Fibroblast of lung (primary cell): ENCODE measurements around the gene ASTN2. TPM values are rescaled to one million over a fixed set of nuclear protein-coding genes. Genes with fewer than 3 reads are reported as not detected.
A peak's percentile ranks its signal among the peaks of the same experiment; 100 is the strongest.

ENCODE experiments used
- DNase-seq, 2 donors: peaks; one replicate each; pipeline versions ENCODE4 v3.0.0 to v3.0.0-alpha.2; 2010; ENCODE audit warnings: low read depth in 2 of 2
- H2AFZ ChIP-seq: 2 replicates; pipeline ENCODE4 v1.5.1; 2012; ENCODE audit warnings: low read length, control low read depth, inconsistent platforms
- H3K27ac ChIP-seq: 2 replicates; pipeline ENCODE4 v1.5.1; 2011; ENCODE audit warnings: low read length, control low read depth; ENCODE audit not compliant: insufficient read depth
- H3K27me3 ChIP-seq: 2 replicates; pipeline ENCODE4 v1.5.1; 2011; ENCODE audit warnings: mild to moderate bottlenecking, low read length; ENCODE audit not compliant: control insufficient read depth, insufficient read depth
- H3K36me3 ChIP-seq: 2 replicates; pipeline ENCODE4 v1.5.1; 2011; ENCODE audit warnings: low read length; ENCODE audit not compliant: control insufficient read depth, insufficient read depth
- H3K4me1 ChIP-seq: 2 replicates; pipeline ENCODE4 v1.5.1; 2011; ENCODE audit warnings: low read length; ENCODE audit not compliant: control insufficient read depth, insufficient read depth; ENCODE audit errors: extremely low read depth
- H3K4me2 ChIP-seq: 2 replicates; pipeline ENCODE4 v1.5.1; 2011; ENCODE audit warnings: low read length, control low read depth; ENCODE audit not compliant: insufficient read depth; ENCODE audit errors: extremely low read depth
- H3K4me3 ChIP-seq, 4 experiments: fragments of 200-600 bp in 1 of 4; sonication (generic) in 1 of 4; replicated peaks in 1 of 4; 2 replicates each; pipeline ENCODE4 v1.5.1; 2011 to 2016; ENCODE audit warnings: low read length in 4 of 4, low read depth in 3 of 4, mild to moderate bottlenecking in 3 of 4, control low read depth in 2 of 4, inconsistent platforms in 1 of 4, mixed read lengths in 1 of 4; ENCODE audit not compliant: insufficient read depth in 1 of 4; ENCODE audit errors: control extremely low read depth in 1 of 4
- H3K79me2 ChIP-seq: 2 replicates; pipeline ENCODE4 v1.5.1; 2012; ENCODE audit warnings: mild to moderate bottlenecking, low read length, inconsistent platforms; ENCODE audit not compliant: control insufficient read depth, insufficient read depth
- H3K9ac ChIP-seq: 2 replicates; pipeline ENCODE4 v1.5.1; 2011; ENCODE audit warnings: mild to moderate bottlenecking, low read length, control low read depth; ENCODE audit not compliant: insufficient read depth
- H3K9me3 ChIP-seq: 2 replicates; pipeline ENCODE4 v1.5.1; 2012; ENCODE audit warnings: low read depth, low read length; ENCODE audit not compliant: control insufficient read depth, insufficient read depth
- H4K20me1 ChIP-seq: 2 replicates; pipeline ENCODE4 v1.5.1; 2011; ENCODE audit warnings: low read length; ENCODE audit not compliant: control insufficient read depth, insufficient read depth; ENCODE audit errors: extremely low read depth
- CTCF ChIP-seq, 2 donors: IDR thresholded peaks in 1 of 2; conservative IDR thresholded peaks in 1 of 2; 1 replicate in 1 of 2; 2 replicates in 1 of 2; pipeline ENCODE4 v1.5.1; 2011 to 2012; ENCODE audit warnings: low read length in 2 of 2, control low read depth in 1 of 2, inconsistent platforms in 1 of 2, low read depth in 1 of 2, mild to moderate bottlenecking in 1 of 2
- EZH2 ChIP-seq: IDR thresholded peaks from 2 replicates; pipeline ENCODE4 v1.5.1; 2012; ENCODE audit warnings: low read length, control low read depth, mild to moderate bottlenecking; ENCODE audit errors: missing control alignments
- polyA plus RNA-seq, 2 donors: library from polyadenylated mRNA; depleted of rRNA in 1 of 2; stranded (reverse) in 1 of 2; unstranded in 1 of 2; fragments of >200 nt; gene quantifications; 2 replicates each; pipeline ENCODE4 v1.2.1, GENCODE V29; 2011 to 2012; ENCODE audit warnings: missing spikeins in 1 of 2
- total RNA-seq: library from RNA; depleted of rRNA; stranded (reverse); fragments of >200 nt; gene quantifications from 2 replicates; pipeline ENCODE4 v1.2.1, GENCODE V29; 2014

Gene ASTN2
- total and polyA plus RNA-seq, 2 donors (not counting 1 experiment from before 2014, with no cell fraction given): 2.2 to 19.2 TPM

DNA sequence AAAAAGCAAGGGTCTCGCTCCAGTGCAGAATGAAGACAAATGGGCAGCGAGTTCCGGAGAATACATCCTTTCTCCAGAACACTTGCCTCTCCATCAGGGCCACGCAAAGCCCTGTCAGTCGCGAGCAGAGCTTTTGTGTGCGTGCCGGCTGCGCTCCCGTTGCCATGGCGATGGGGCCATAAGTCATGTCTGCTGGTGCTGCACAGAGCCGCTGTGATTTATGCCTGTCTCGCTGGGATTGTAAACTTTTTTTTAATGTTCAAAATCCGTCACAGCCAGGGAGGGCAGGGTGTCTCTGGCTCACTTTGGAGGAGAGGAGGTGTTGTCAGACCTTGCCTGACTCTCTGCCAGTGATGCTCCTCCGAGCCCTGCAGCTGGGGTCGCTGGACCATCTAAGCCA, 455.0 kb downstream of the ASTN2 start:
- H3K9me3 ChIP-seq: no peaks in the 10 kb centered on the region
- H4K20me1 ChIP-seq: no peaks in the 10 kb centered on the region
- no peaks in the 10 kb centered on the region for H3K79me2 ChIP-seq
- no peak overlapping the region for H2AFZ ChIP-seq
- H3K9ac ChIP-seq: no peak overlapping the region
- TF ChIP-seq EZH2: no peak
- no peak for TF ChIP-seq CTCF (conservative IDR thresholded peaks at IDR 0.05 in 1 of 2, IDR thresholded peaks at IDR 0.05 in 1 of 2; ENCODE audit: low read depth in 1 of 2, low read length in 2 of 2)
- DNase-seq: peak; percentile 3 to 41
- H3K27me3 ChIP-seq: no peaks in the 10 kb centered on the region
- H3K36me3 ChIP-seq: no peaks in the 10 kb centered on the region
- no peak overlapping the region for H3K27ac ChIP-seq
- no peak overlapping the region for H3K4me3 ChIP-seq
- H3K4me2 ChIP-seq: no peak overlapping the region
- no peaks in the 10 kb centered on the region for H3K4me1 ChIP-seq

- Histone ChIP-seq H3K9ac (no peak overlapping the region), H3K27ac (no peak overlapping the region), H4K20me1 (no peaks in the 10 kb centered on the region), H3K79me2 (no peaks in the 10 kb centered on the region), H2AFZ (no peak overlapping the region), H3K4me3 (no peak overlapping the region), H3K9me3 (no peaks in the 10 kb centered on the region), H3K27me3 (no peaks in the 10 kb centered on the region), H3K4me2 (no peak overlapping the region), H3K36me3 (no peaks in the 10 kb centered on the region), H3K4me1 (no peaks in the 10 kb centered on the region)
- no peak for TF ChIP-seq CTCF (conservative IDR thresholded peaks at IDR 0.05 in 1 of 2, IDR thresholded peaks at IDR 0.05 in 1 of 2; ENCODE audit: low read depth in 1 of 2, low read length in 2 of 2)
- TF ChIP-seq EZH2: no peak
- DNase-seq: no peak
Measured at GRCh38 chr9:116958881-116959280, 456.0 kb downstream of the ASTN2 start.

DNA sequence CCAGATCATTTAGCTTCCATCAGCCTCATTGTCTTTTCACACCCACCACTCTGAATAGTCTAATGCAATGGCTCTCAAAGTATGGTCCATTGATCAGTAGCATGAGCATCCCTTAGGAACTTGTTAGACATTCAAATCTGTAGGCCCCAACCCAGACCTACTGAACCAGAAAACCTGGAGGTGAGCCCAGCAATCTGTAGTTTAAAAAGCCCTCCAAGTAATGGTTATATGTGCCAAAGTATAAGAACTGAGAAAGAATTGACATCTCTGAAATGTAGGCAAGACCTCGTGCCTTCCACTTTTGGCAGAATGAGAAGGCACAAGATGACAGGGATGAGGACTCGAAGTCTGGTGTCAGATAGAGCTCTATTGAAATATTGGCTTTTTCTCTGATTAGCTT, 460.1 kb downstream of the ASTN2 start:
- Histone ChIP-seq H3K9ac (no peak overlapping the region), H3K36me3 (no peaks in the 10 kb centered on the region), H3K4me2 (no peak overlapping the region), H3K79me2 (no peaks in the 10 kb centered on the region), H3K4me3 (no peak overlapping the region), H2AFZ (no peak overlapping the region), H3K9me3 (no peaks in the 10 kb centered on the region), H3K27me3 (no peaks in the 10 kb centered on the region), H4K20me1 (no peaks in the 10 kb centered on the region), H3K4me1 (peaks cover 9% of the 10 kb centered on the region), H3K27ac (no peak overlapping the region)
- no peak for TF ChIP-seq CTCF (conservative IDR thresholded peaks at IDR 0.05 in 1 of 2, IDR thresholded peaks at IDR 0.05 in 1 of 2; ENCODE audit: low read depth in 1 of 2, low read length in 2 of 2)
- no peak for DNase-seq
